HEK293T (cell line): ENCODE results near the gene RORB.

Source experiments
- CTBP1 ChIP-seq: fragments of 450-650 bp; IDR thresholded peaks from 2 replicates; pipeline ENCODE4 v1.6.1; 2016; ENCODE audit warnings: borderline replicate concordance
- SP1 ChIP-seq: fragments of 450-650 bp; IDR thresholded peaks from 2 replicates; pipeline ENCODE4 v1.6.1; 2017
- TF ChIP-seq, protein P1 (sequence below): fragments of 450-650 bp; IDR thresholded peaks from 2 replicates; pipeline ENCODE4 v1.6.1; 2016

DNA sequence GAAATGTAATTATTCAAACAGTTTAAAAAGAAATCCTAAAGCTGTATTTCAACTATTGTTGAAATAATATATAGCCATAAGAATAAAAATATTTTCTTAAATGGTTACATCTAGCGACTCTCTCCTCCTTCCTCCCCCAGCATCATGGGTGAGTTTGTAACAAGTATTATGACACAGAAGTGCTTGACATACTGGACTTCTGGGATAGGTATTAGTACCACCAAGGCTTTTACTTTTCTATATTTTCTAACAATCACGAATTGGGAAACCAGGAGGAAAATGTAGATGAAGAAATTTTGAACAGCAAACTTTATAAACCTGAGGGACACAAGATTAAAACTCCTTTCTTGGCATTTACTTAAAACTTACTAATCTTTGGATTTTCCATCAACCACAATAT is 4.4 kb downstream of the RORB start:
- TF ChIP-seq CTBP1, result no peak
- TF ChIP-seq SP1, result no peak
- TF ChIP-seq, protein P1, sequence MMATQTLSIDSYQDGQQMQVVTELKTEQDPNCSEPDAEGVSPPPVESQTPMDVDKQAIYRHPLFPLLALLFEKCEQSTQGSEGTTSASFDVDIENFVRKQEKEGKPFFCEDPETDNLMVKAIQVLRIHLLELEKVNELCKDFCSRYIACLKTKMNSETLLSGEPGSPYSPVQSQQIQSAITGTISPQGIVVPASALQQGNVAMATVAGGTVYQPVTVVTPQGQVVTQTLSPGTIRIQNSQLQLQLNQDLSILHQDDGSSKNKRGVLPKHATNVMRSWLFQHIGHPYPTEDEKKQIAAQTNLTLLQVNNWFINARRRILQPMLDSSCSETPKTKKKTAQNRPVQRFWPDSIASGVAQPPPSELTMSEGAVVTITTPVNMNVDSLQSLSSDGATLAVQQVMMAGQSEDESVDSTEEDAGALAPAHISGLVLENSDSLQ, result no peak
